Activated CD4-positive, alpha-beta T cell treated with anti-CD3 and anti-CD28 coated beads, Interleukin-2, Interleukin-4, amounts not matched to agents 100 ng/mL and 50 ng/mL, durations not matched to agents 16 hours and 8 hours (primary cell): ENCODE results near the gene CPNE9.
A peak's percentile ranks its signal among the peaks of the same experiment; 100 is the strongest.
"Not testable (repeated sequence)": the region's sequence is repeated elsewhere in the genome, so short reads cannot be mapped to it uniquely, and the experiment has no call there.

Source experiments
- DNase-seq: peaks from one replicate; pipeline ENCODE4 v3.0.0-alpha.2; 2020; ENCODE audit warnings: low spot score

Gene CPNE9

GRCh38 chr3:9746330-9746729 lies 42.7 kb downstream of the CPNE9 start:
- DNase-seq = no peak

DNA sequence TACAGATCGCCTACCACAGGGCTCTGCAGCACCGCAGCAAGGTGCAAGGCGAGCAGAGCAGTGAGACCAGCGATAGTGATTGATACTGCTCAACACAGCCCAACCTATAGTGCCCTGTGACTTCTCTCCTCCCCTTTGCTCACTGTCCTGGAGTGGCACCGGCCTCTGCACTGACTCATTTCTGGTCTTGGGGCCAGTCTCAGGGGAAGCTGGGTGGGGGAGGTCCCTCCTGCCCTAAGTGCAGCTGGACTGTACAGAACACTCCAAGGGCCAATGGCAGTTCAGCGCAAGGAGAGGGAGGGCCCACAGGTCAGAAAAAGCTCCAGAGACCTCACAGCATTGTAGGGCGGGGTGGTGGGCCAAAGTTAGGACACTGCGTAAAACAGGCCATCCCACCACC lies 43.6 kb downstream of the CPNE9 start:
- DNase-seq = no peak

- no peak for DNase-seq
Observed at GRCh38 chr3:9748031-9748430, 44.4 kb downstream of the CPNE9 start.

- no peak for DNase-seq
Observed at GRCh38 chr3:9749296-9749644, 45.6 kb downstream of the CPNE9 start.

- DNase-seq = peak; percentile 99
Observed at GRCh38 chr3:9749645-9750555, 46.3 kb downstream of the CPNE9 start, which contains the start of gene OGG1. Gene OGG1 (plus strand): TSS chr3:9749952. CDS start chr3:9750287, 335 bp downstream.

DNA sequence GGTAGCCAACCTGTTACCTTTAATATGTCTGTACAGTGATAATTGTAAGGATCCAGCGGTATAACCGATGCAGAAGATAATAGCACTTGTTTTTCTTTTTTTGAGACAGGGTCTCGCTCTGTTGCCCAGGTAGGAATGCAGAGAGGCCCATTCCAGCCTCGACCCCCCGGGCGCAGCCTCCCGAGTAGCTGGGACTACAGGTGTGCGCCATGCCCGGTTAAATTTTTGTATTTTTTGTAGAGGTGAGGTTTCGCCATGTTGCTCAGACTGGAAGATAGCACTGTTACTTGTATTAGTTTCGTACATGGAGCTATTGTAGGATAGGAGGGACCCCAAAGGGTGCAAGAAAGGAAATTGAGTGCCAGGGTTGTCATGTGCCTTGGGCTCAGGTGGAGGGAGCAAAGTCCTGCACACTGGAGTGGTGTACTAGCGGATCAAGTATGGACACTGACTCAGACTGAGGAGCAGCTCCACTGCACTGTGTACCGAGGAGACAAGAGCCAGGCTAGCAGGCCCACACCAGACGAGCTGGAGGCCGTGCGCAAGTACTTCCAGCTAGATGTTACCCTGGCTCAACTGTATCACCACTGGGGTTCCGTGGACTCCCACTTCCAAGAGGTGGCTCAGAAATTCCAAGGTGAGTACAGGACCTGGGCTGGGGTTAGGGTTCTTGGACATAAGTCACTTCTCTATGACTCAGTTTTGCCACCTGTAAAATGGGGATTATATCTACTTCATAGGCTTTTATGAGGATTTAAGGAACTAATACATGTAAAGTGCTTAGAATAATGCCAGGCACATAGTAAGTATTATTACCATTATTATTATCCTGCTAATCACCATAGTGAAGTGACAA lies 47.2 kb downstream of the CPNE9 start:
- no peak for DNase-seq

DNA sequence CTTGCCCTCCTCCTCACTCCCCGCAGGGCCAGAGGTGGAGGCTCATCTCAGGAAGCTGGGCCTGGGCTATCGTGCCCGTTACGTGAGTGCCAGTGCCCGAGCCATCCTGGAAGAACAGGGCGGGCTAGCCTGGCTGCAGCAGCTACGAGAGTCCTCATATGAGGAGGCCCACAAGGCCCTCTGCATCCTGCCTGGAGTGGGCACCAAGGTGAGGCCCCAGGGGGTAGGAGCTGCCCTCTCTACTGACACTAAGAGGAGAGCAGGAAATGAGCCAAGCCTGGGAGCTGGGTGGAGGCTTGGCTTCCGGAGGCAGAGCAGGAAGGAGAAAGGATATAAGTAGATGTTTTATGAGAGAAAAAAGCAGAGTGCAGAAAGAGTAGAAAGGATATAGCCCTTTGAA lies 51.0 kb downstream of the CPNE9 start:
- DNase-seq = no peak

DNA sequence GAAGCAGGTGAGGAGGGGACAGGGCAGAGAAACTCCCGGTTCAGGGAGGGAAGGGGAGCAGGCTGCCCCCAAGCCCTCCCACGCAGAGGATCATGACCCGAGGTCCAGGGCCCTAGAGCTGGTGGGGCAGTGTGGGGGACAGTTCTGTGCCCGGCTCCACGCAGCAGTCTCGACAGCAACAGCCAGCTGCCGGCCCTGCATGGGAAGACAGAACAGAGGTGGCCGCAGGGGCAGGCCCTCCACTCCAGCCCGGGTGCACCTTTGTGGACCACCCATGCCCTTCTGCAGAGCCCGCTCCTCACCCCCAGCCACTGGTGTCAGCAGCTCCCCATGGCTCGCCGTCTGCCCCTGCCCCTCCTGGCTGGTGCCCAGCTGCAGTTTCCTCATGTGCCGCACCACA lies 53.8 kb downstream of the CPNE9 start:
- DNase-seq = no peak

GRCh38 chr3:9760779-9761505 lies 57.3 kb downstream of the CPNE9 start:
- DNase-seq = no peak

- DNase-seq = no peak
Observed at GRCh38 chr3:9761919-9762318, 58.3 kb downstream of the CPNE9 start.

GRCh38 chr3:9762871-9763270 lies 59.2 kb downstream of the CPNE9 start:
- DNase-seq = no peak

DNA sequence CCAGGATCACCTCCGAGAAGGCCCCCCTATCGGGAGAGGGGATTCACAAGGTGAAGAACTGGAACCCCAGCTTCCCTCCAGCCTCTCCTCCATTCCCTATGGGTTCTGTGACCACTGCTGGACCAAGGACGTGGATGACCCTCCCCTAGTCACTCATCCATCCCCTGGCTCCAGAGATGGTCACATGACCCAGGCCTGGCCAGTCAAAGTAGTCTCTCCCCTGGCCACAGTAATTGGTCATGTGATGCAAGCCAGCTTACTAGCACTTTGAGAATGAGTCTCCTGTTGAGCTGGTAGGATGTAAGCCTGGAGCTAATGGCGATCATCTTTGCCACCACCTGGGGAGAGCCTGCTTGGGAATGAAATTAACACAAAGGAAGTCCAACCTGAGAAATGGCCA lies 62.2 kb downstream of the CPNE9 start:
- DNase-seq = no peak

DNA sequence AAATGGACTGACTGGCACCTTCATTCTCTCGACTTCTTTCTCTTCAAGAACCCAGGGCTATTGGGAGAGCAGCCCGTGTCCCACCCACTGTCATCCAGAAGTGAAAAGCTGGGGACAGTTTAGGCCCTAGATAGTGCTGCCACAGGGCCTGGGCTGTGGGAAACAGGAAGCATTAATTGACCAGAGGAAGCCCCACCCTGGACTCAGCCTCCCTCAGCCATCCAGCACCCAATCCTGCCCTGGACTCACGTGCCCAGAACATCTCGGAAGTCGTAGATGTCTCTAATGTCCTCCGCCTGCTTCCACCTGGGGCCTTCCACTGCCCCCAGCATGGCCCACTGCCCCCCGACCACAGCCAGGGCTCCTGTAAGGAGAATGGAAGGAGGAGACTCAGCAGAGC lies 63.8 kb downstream of the CPNE9 start:
- no peak for DNase-seq

DNA sequence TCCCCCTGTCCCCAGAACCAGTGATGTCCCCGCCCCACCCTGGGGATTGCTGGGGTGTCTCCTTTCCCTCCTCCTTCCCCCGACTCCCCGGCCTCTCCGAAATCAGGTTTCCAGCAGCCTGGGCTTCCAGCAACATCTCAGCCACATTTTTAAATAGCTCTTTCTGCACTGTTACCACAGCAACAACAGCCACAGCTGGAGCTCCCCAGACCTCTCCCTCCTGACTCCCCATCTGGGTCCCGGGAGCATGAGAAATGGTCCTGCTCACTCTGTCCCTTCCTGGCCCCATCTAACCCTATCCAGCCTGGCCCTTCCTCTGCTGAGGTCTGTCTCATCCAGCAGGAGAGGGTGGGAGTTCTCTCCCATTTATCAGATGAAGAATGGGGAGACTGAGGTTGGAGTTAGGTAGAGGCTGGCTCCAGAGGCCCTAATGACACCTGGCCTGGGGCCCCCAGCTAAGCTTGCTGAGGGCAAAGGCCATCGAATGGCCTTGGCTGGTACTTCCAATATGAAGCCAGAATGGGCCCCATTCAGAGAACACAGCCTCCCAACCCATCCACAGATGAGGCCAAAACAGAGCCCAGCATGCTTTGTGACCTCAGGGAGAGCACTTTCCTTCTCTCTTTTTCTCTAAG lies 64.6 kb downstream of the CPNE9 start:
- DNase-seq = no peak

DNA sequence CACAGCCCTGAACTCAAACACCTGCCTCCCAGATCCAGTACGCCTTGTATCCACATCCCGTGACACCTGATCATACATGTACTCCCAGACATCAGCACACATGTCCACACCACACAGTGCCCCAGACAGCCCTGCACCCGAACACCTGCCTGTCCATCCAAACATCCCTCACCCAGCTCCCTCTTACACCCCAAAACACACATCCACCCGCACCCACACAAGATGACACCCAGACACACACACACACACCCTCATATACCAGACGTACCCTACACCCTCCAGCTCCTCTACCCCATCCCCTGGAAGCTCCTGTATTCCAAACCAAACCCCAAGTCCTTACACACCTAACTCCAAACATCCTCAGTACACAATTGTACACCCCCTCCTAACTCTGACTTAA lies 65.4 kb downstream of the CPNE9 start:
- DNase-seq = no peak

DNA sequence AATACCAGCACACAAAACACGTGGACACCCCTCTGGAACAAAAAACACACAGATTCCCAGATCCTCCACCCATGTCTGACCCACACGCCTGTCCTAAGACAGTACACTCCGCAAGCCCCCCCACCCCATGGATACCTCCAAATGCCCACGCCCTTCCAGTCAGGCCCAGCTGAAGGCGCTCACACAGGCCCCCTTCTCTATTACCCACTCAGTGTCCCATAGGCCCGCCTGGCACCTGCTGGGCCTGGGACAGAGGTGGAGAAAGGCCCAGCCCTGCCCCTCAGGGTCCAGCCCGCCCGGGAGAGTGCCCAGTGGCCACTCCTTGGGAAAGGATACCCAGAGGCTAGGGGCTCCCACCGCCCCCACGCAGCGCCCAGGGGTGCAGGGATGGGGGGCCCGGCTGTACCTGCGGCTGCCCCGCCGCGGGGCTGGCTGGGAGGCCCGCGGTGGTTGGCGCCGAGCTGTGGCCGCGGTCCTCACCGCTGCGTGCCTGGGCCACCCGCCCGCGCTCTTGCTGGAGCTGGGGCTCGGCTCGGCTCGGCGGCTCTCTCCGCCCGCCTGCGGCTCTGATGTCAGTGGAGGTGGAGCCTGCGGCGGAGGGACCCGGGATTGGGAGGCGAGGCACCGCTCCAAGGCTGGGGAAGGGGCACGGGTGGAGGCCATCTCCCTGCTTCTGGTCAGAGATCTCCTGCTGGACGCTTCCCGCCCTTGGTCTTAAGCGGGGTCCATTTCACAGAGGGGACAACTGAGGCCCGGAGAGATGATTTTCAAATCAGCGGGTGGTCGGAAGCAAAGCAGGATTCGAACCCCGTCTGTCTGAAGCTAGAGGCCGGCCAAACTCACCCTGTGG lies 66.0 kb downstream of the CPNE9 start, which contains the start of gene CAMK1:
TSS of gene CAMK1 (minus strand) at position 522 of the 850 bp plus-strand sequence. CDS start 2,198 bp downstream, outside the sequence.
- DNase-seq = peak; percentile 64

- no peak for DNase-seq
Observed at GRCh38 chr3:9770276-9770812, 66.7 kb downstream of the CPNE9 start.

DNA sequence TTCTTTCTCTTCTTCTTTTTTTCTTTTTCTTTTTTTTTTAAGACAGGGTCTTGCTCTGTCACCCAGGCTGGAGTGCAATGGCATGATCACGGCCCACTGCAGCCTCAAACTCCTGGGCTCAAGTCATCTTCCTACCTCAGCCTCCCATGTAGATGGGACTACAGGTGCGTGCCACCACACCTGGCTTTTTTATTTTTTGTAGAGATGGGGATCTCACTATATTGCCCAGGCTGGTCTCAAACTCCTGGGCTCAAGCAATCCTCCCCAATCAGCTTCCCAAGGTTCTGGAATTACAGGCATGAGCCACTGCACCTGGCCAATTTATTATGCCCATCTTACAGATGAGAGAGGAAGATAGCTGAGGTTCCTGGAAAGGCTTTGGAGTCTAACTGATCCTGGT lies 67.4 kb downstream of the CPNE9 start:
- DNase-seq = not testable (repeated sequence)

GRCh38 chr3:9776896-9777693 lies 73.5 kb downstream of the CPNE9 start:
- DNase-seq = no peak

GRCh38 chr3:9777694-9778021 lies 74.0 kb downstream of the CPNE9 start:
- DNase-seq = no peak
